AG09319 (cell line): ENCODE measurements around the gene SETD1B.
"Not testable (repeated sequence)": the region's sequence is repeated elsewhere in the genome, so short reads cannot be mapped to it uniquely, and the experiment has no call there.

Experiments used
- DNase-seq: peaks from one replicate; pipeline ENCODE4 v3.0.0-alpha.2; 2010; ENCODE audit warnings: low read depth; ENCODE audit errors: extremely low read depth
- TF ChIP-seq, protein P1 (sequence below): IDR thresholded peaks from 2 replicates; pipeline ENCODE4 v1.5.1; 2011; ENCODE audit warnings: low read depth, mild to moderate bottlenecking, inconsistent platforms, low read length, moderate library complexity

The SETD1B gene

DNA sequence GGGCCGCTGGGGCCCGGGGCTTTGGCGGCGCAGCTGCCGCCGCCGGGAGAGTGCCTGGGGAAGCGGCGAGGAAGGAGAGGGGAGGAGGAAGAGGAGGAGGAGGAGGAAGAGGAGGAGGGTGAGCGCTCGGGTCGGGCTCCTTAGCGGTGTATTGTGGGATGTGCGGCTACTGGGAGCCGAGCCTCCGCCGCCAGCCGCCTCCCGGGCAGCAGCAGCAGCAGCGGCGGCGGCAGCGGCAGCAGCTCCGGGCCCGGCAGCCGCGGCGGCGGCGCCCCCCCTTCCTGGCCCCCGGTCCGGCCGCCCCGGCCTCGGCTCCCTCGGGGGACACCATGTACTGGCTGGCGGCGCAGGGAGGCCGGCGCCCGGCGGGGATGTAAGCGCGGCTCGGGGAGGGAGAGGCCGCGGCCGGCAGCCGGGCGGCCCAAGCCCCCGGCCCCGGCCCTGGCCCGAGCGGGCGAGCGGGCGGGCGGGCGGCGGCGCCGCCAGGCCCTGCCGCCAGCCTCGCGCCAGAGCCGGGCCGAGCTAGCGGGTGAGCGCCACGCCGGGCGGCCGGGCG lies at the start of gene SETD1B:
Gene SETD1B, plus strand, starts transcription at position 149 of the 556 bp plus-strand sequence. CDS start 729 bp downstream, outside the sequence.
- DNase-seq: no peak
- TF ChIP-seq, protein P1, sequence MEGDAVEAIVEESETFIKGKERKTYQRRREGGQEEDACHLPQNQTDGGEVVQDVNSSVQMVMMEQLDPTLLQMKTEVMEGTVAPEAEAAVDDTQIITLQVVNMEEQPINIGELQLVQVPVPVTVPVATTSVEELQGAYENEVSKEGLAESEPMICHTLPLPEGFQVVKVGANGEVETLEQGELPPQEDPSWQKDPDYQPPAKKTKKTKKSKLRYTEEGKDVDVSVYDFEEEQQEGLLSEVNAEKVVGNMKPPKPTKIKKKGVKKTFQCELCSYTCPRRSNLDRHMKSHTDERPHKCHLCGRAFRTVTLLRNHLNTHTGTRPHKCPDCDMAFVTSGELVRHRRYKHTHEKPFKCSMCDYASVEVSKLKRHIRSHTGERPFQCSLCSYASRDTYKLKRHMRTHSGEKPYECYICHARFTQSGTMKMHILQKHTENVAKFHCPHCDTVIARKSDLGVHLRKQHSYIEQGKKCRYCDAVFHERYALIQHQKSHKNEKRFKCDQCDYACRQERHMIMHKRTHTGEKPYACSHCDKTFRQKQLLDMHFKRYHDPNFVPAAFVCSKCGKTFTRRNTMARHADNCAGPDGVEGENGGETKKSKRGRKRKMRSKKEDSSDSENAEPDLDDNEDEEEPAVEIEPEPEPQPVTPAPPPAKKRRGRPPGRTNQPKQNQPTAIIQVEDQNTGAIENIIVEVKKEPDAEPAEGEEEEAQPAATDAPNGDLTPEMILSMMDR: no peak

DNA sequence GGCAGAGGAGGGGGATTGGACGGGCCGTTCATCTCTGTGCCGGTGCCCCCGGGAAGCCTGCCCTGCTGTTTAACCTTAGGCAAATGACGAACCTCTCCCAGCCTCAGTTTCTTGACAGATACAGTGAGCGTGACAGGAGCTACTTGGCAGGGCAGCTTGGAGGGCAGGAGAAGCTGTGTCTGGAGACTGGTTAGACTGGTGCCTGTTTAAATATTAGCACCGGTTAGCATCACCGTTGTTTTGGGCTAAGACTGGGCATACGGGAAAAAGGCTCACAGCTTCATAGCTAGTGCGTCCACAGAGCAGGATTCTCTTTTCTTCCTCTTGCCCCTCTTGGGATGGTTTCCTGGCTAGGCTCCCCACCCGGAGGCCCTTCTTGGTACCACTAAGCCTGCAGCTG lies 49.0 kb upstream of the SETD1B start:
- TF ChIP-seq, protein P1: no peak
- no peak for DNase-seq

DNA sequence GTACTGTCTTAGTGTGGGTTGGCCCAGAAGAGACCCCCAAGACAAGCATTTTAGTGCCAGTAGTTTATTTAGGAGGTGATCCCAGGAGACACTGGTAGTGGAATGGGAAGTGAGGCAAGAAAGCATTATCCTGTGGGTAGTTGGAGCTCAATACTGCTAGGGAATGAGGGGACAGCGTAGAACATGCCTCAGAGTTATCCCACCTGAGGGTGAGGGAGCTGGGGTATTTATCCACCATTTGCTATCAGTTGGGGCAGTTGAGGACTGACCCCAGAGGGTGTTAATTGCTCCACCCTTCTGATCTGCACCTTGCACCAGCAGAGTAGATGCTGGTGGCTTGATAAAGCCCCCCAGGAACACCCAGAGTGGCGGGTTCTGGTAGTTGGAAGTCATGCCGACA lies 48.2 kb upstream of the SETD1B start:
- DNase-seq: no peak

DNA sequence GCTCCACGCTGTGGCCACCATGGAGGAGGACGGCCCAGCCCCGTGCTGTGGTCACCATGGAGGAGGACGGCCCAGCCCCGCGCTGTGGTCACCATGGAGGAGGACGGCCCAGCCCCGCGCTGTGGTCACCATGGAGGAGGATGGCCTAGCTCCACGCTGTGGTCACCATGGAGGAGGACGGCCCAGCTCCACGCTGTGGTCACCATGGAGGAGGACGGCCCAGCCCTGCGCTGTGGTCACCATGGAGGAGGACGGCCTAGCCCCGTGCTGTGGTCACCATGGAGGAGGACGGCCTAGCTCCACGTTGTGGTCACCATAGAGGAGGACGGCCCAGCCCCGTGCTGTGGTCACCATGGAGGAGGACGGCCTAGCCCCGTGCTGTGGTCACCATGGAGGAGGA lies 45.3 kb upstream of the SETD1B start:
- DNase-seq: not testable (repeated sequence)

More for the DNA sequence above, 48.2 kb upstream of the SETD1B start:
- TF ChIP-seq, protein P1: no peak

DNA sequence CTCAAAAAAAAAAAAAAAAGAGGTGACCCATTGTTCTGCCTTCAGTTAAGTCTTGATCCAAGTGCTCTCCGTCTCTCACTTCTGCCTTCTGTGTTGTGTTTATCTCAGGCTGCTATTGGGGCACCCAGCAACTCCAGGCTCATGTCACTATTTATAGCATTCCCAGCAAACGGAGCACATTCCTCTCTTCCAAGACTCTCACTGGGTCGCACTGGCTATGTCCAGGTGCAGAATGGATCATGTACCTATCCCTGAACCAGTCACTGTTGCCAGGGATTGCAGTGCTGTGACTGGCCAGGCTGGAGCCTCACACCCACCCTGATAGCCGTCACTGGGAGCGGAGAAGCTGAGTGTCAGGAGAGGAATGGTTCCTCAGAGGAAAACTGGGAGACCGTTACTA lies 41.5 kb upstream of the SETD1B start:
- DNase-seq: no peak
- TF ChIP-seq, protein P1: no peak

DNA sequence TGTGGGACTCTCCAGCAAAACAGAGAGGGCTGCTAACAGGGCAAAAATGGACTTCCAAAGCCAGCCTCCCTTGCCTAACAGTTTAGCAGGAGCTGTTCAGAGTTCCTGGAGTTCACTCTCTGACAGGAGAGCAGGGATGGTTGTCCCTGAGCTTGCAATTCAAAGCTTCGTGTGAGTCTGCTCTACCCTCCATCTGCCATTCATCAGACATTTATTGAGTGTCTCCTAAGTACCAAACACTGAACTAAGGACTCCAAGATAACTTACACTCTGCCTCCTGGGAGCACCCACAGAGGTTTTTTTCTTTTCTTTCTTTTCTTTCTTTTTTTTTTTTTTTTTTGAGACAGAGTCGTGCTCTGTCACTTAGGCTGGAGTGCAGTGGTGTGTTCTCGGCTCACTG lies 39.0 kb upstream of the SETD1B start:
- no peak for DNase-seq
- TF ChIP-seq, protein P1: no peak

DNA sequence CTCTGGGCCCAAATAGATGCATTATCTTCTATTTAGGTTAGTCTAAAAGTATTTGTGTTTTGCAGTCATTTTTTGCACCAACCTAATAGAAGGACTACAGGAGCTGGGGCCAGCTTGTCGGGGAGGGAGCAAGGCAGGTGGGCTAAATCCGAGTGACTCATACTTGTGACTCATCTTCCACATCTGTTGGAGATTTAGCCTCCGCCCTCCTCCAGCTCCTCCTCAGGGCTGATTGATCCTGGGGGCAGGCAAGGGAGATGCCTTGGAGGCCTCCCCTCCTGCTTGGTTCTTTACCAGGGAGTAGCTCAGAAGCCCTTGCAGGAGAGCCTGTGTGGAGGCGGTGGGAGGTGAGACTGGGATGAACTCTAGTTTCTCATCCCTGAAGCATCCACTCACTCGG lies 38.2 kb upstream of the SETD1B start:
- DNase-seq: peak; percentile 67

More for the DNA sequence above, 38.2 kb upstream of the SETD1B start:
- TF ChIP-seq, protein P1: no peak
